A673 (cell line): Measurements from ENCODE around the gene POU2F3.

ENCODE experiments used
- CTCF ChIP-seq: fragments of 300-800, 200-600 bp; sonication (generic); conservative IDR thresholded peaks from 2 replicates; pipeline ENCODE4 v1.5.1; 2017; ENCODE audit warnings: low read depth, mild to moderate bottlenecking, antibody characterized with exemption, low read length, moderate library complexity, mixed read lengths
- EZH2 ChIP-seq: fragments of 200-600 bp; sonication (generic); IDR thresholded peaks from 2 replicates; pipeline ENCODE4 v1.6.1; 2017; ENCODE audit warnings: borderline replicate concordance, low read depth, mild to moderate bottlenecking, mixed read lengths, antibody characterized with exemption, low read length; ENCODE audit not compliant: poor library complexity, severe bottlenecking

DNA sequence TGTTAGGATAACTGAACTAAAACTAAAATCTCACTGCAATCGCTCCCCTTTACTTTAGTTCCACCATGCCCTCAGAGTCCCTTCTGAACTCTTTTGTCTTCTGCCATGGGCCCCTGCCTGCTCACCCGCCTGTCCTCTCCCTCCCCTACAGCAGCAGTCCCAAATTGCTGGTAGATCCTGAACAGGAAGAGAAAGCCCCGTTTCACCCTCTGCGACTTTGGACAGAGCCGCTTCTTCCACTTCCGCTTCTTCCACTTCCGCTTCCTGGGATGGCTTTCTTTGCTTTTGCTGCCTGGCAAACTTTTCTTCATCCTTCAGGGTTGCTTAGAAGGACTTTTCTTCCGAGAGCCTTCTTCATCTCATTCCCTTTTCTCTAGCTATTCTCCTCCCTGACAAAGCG lies 49.5 kb downstream of the POU2F3 start:
- no peak for TF ChIP-seq EZH2
- no peak for TF ChIP-seq CTCF
